Measurements from ENCODE around the gene LIN9. TPM values are rescaled to one million over a fixed set of nuclear protein-coding genes. Genes with fewer than 3 reads are reported as not detected.
"Not testable (repeated sequence)": the region's sequence is repeated elsewhere in the genome, so short reads cannot be mapped to it uniquely, and the experiment has no call there.

The LIN9 gene
- total and polyA plus RNA-seq, 2 donors (not counting 3 experiments of a cell fraction or from before 2014, with no cell fraction given) = 2.5 to 7.6 TPM

GRCh38 chr1:226203240-226203639, 105.7 kb downstream of the LIN9 start:
- CTCF ChIA-PET = interaction anchor here (1.7 to 1.9 kb wide), 2 partner anchors 78 to 130 kb away, joined by 8 to 17 read pairs; no protein-coding TSS in a partner anchor
- Histone ChIP-seq H3K27me3 (ENCODE audit: control insufficient read depth in 2 of 2, insufficient read depth in 2 of 2, low read length in 2 of 2) (peaks cover 0 to 1% of the 10 kb centered on the region in 2 experiments), H3K4me2 (ENCODE audit: insufficient read depth, low read length) (no peak overlapping the region), H3K36me3 (ENCODE audit: control insufficient read depth in 2 of 2, extremely low read depth in 1 of 2, insufficient read depth in 2 of 2, low read length in 2 of 2) (no peaks in the 10 kb centered on the region), H2AFZ (ENCODE audit: low read depth, low read length) (no peak overlapping the region), H4K20me1 (replicated peaks; ENCODE audit: control insufficient read depth, extremely low read depth, insufficient read depth, low read length) (no peaks in the 10 kb centered on the region), H3K4me3 (replicated peaks in 1 of 3; ENCODE audit: insufficient read depth in 1 of 3, low read depth in 1 of 3, low read length in 3 of 3) (no peak overlapping the region), H3K9ac (replicated peaks; ENCODE audit: extremely low read depth, insufficient read depth, low read length) (no peak overlapping the region), H3K79me2 (ENCODE audit: control insufficient read depth, insufficient read depth, low read length) (no peaks in the 10 kb centered on the region), H3K9me1 (replicated peaks; ENCODE audit: control insufficient read depth, extremely low read depth, insufficient read depth, low read length) (no peaks in the 10 kb centered on the region), H3K4me1 (ENCODE audit: control insufficient read depth, extremely low read depth, insufficient read depth, low read length) (no peaks in the 10 kb centered on the region), H3K9me3 (replicated peaks; ENCODE audit: control insufficient read depth, insufficient read depth, low read length) (no peaks in the 10 kb centered on the region), H3K27ac (ENCODE audit: insufficient read depth, low read depth, low read length) (no peak overlapping the region)
- TF ChIP-seq FOS (IDR thresholded peaks at IDR 0.05; ENCODE audit: borderline replicate concordance, insufficient read depth, low read length) (no peak), POLR2A (IDR thresholded peaks at IDR 0.05; ENCODE audit: low read depth, low read length) (no peak)
- dilution Hi-C loops (cut with MboI; ENCODE audit: extremely low pct_ligation_motif_present, low sequenced_read_pairs) = no loop called here
- POLR2A ChIA-PET = no interaction called here
- FAIRE-seq (no peak), DNase-seq (ENCODE audit: low read depth, low spot score) (no peak)
- BruUV-seq (replicated peaks) = no TSS peak
- intact Hi-C loops (cut with micrococcal nuclease) = no loop called here

DNA sequence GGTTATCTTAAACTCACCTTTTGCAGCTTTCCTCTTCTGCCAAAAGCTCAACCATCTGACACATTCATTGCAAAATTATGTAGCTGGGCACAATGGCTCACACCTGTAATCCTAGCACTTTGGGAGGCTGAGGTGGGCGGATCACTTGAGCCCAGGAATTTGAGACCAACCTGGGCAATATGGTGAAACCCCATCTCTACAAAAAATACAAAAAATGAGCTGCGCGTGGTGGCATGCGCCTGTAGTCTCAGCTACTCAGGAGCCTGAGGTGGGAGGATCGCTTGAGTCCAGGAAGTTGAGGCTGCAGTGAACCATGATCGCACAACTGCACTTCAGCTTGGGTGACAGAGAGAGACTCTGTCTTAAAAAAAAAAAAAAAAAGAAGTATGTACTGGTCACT, 106.3 kb downstream of the LIN9 start:
- H3K27me3 ChIP-seq (ENCODE audit: control insufficient read depth in 2 of 2, insufficient read depth in 2 of 2, low read length in 2 of 2); intact Hi-C loops (cut with micrococcal nuclease); H3K9me3 ChIP-seq (replicated peaks; ENCODE audit: control insufficient read depth, insufficient read depth, low read length); H3K36me3 ChIP-seq (ENCODE audit: control insufficient read depth in 2 of 2, extremely low read depth in 1 of 2, insufficient read depth in 2 of 2, low read length in 2 of 2); H3K79me2 ChIP-seq (ENCODE audit: control insufficient read depth, insufficient read depth, low read length); H3K9ac ChIP-seq (replicated peaks; ENCODE audit: extremely low read depth, insufficient read depth, low read length); H3K4me2 ChIP-seq (ENCODE audit: insufficient read depth, low read length); FAIRE-seq; BruUV-seq (replicated peaks); POLR2A ChIA-PET; H2AFZ ChIP-seq (ENCODE audit: low read depth, low read length); H3K27ac ChIP-seq (ENCODE audit: insufficient read depth, low read depth, low read length); dilution Hi-C loops (cut with MboI; ENCODE audit: extremely low pct_ligation_motif_present, low sequenced_read_pairs); H3K4me3 ChIP-seq (replicated peaks in 1 of 3; ENCODE audit: insufficient read depth in 1 of 3, low read depth in 1 of 3, low read length in 3 of 3); H4K20me1 ChIP-seq (replicated peaks; ENCODE audit: control insufficient read depth, extremely low read depth, insufficient read depth, low read length); DNase-seq (ENCODE audit: low read depth, low spot score); H3K9me1 ChIP-seq (replicated peaks; ENCODE audit: control insufficient read depth, extremely low read depth, insufficient read depth, low read length); H3K4me1 ChIP-seq (ENCODE audit: control insufficient read depth, extremely low read depth, insufficient read depth, low read length): not testable (repeated sequence)
- CTCF ChIA-PET = interaction anchor here (0.7 to 2.0 kb wide), 6 partner anchors 19 to 130 kb away, joined by 3 to 17 read pairs (median 4); partner anchors contain the start of gene LIN9

All from endothelial cell of umbilical vein (primary cell).